Endothelial cell of umbilical vein (primary cell): Measurements from ENCODE around the gene KLHL34.

Source experiments
- EZH2 ChIP-seq: IDR thresholded peaks from 2 replicates; pipeline ENCODE4 v1.6.1; 2012; ENCODE audit warnings: borderline replicate concordance, low read depth, mild to moderate bottlenecking, moderate library complexity, low read length, inconsistent platforms; ENCODE audit not compliant: severe bottlenecking
- TF ChIP-seq, protein P1 (sequence below), 2 donors: IDR thresholded peaks; 1 replicate in 1 of 2; 2 replicates in 1 of 2; pipeline ENCODE4 v1.5.1; 2011; ENCODE audit warnings: low read length in 2 of 2, mild to moderate bottlenecking in 2 of 2, moderate library complexity in 2 of 2, control low read depth in 1 of 2, inconsistent platforms in 1 of 2, low read depth in 1 of 2; ENCODE audit not compliant: insufficient read depth in 1 of 2; ENCODE audit errors: extremely low read depth in 1 of 2

DNA sequence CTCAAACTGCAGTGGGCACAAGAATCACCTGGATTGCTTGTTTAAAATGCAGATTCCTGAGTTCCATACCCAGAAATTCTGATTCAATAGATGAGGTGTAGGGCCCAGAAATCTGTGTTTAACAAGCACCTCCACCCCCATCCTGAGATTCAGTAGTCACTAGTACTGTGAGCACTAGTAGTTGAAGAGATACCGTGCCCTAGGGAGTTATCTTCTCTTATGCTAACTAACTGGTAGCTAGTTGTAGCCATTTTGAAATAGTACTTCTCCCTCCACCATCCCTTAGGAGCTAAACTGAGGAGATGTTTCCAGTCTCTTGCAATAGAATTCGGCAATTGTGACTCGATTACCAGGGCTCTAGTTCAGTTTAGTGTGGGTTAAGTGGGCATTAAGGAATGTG, 18.4 kb downstream of the KLHL34 start:
- no peak for TF ChIP-seq EZH2
- TF ChIP-seq, protein P1, sequence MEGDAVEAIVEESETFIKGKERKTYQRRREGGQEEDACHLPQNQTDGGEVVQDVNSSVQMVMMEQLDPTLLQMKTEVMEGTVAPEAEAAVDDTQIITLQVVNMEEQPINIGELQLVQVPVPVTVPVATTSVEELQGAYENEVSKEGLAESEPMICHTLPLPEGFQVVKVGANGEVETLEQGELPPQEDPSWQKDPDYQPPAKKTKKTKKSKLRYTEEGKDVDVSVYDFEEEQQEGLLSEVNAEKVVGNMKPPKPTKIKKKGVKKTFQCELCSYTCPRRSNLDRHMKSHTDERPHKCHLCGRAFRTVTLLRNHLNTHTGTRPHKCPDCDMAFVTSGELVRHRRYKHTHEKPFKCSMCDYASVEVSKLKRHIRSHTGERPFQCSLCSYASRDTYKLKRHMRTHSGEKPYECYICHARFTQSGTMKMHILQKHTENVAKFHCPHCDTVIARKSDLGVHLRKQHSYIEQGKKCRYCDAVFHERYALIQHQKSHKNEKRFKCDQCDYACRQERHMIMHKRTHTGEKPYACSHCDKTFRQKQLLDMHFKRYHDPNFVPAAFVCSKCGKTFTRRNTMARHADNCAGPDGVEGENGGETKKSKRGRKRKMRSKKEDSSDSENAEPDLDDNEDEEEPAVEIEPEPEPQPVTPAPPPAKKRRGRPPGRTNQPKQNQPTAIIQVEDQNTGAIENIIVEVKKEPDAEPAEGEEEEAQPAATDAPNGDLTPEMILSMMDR (IDR thresholded peaks at IDR 0.05; ENCODE audit: extremely low read depth in 1 of 2, insufficient read depth in 1 of 2, low read depth in 1 of 2, low read length in 2 of 2) = no peak
